Spleen (tissue), 11 donors: ENCODE data around the gene PCBP3. TPM values are rescaled to one million over a fixed set of nuclear protein-coding genes. Genes with fewer than 3 reads are reported as not detected.

ENCODE experiments used
- DNase-seq: peaks from one replicate; pipeline ENCODE4 v3.0.0-alpha.2; 2020
- H3K27ac ChIP-seq, 8 donors: fragments of 200-600 bp; sonication (generic) in 7 of 8; 1 replicate in 4 of 8; 2 replicates in 4 of 8; pipeline versions ENCODE4 v1.5.0 to v1.8.0; 2016 to 2021; ENCODE audit warnings: inconsistent platforms in 4 of 8, mild to moderate bottlenecking in 4 of 8, moderate library complexity in 1 of 8
- H3K27me3 ChIP-seq, 7 donors: fragments of 200-600 bp; sonication (generic) in 6 of 7; replicated peaks in 1 of 7; 1 replicate in 4 of 7; 2 replicates in 3 of 7; pipeline versions ENCODE4 v1.5.0 to v1.8.0; 2016 to 2021; ENCODE audit warnings: inconsistent platforms in 3 of 7, mild to moderate bottlenecking in 1 of 7
- H3K36me3 ChIP-seq, 6 donors: fragments of 200-600 bp; sonication (generic) in 5 of 6; 1 replicate in 4 of 6; 2 replicates in 2 of 6; pipeline versions ENCODE4 v1.5.0 to v1.8.0; 2016 to 2021; ENCODE audit warnings: inconsistent platforms in 2 of 6
- H3K4me1 ChIP-seq, 6 donors: fragments of 200-600 bp; sonication (generic) in 5 of 6; 1 replicate in 3 of 6; 2 replicates in 3 of 6; pipeline versions ENCODE4 v1.5.0 to v1.8.0; 2016 to 2021; ENCODE audit warnings: inconsistent platforms in 3 of 6
- H3K4me3 ChIP-seq, 8 donors: fragments of 200-600 bp; sonication (generic) in 7 of 8; 1 replicate in 4 of 8; 2 replicates in 4 of 8; pipeline versions ENCODE4 v1.5.0 to v1.8.0; 2016 to 2021; ENCODE audit warnings: inconsistent platforms in 4 of 8, mild to moderate bottlenecking in 4 of 8, moderate library complexity in 2 of 8
- H3K9me3 ChIP-seq, 8 donors: fragments of 200-600 bp; sonication (generic) in 7 of 8; 1 replicate in 4 of 8; 2 replicates in 4 of 8; pipeline versions ENCODE4 v1.5.0 to v1.8.0; 2016 to 2021; ENCODE audit warnings: inconsistent platforms in 4 of 8
- CTCF ChIP-seq, 11 experiments: fragments of 200-600 bp in 7 of 11; fragments of 450-650 bp in 4 of 11; sonication (generic) in 4 of 11; IDR thresholded peaks in 8 of 11; conservative IDR thresholded peaks in 3 of 11; 1 replicate in 7 of 11; 2 replicates in 4 of 11; pipeline versions ENCODE4 v1.4.0 to v1.8.0; 2016 to 2021; ENCODE audit warnings: antibody characterized with exemption in 11 of 11, inconsistent platforms in 4 of 11, mild to moderate bottlenecking in 1 of 11
- POLR2A ChIP-seq, 3 donors: fragments of 450-650 bp; IDR thresholded peaks; one replicate each; pipeline ENCODE4 v1.5.1; 2017; ENCODE audit warnings: antibody characterized with exemption in 3 of 3, mild to moderate bottlenecking in 1 of 3
- POLR2AphosphoS5 ChIP-seq, 3 donors: sonication (generic); formaldehyde crosslinking; IDR thresholded peaks; one replicate each; pipeline ENCODE4 v1.5.1; 2017; ENCODE audit warnings: antibody characterized with exemption in 3 of 3
- WGBS, 5 donors: extraction: QIAGEN DNeasy Blood & Tissue Kit in 3 of 5; methylation state at CpG; one replicate each; pipeline versions ENCODE4 v1.1.5 to v1.1.7; 2013 to 2018; 5-methylcytosine and 5-hydroxymethylcytosine counted together
- intact Hi-C: fragments of 100-400 bp; cut with DNase I; formaldehyde crosslinking; loops from one replicate; pipeline ENCODE4 v1.15.0; 2023; ENCODE audit warnings: low total_unique reads
- polyA plus RNA-seq, 3 donors: library from polyadenylated mRNA; stranded (reverse); fragments of 200-250 nt; gene quantifications; one replicate each; pipeline ENCODE4 v1.2.1, GENCODE V29; 2013
- total RNA-seq, 7 donors: library from RNA; depleted of rRNA in 3 of 7; stranded (reverse); fragments of >200 nt in 3 of 7; fragmentation: NEBNext Ultra II Directional in 4 of 7; extraction: Animal tissue kit (Norgen Biotek cat#: 25700) in 4 of 7; gene quantifications; one replicate each; pipeline versions ENCODE4 v1.1.0 to v1.2.1, GENCODE V29; 2016 to 2021
- donor health status: healthy with polysubstance abuse.
- donor health status: DM: no; HTN: no; CAD: no; lungs with moderate emphysema.
- donor health status: DM: no; HTN: no; CAD: no.
- donor health status: Bipolar disorder and iron deficiency.
- donor health status: healthy.
- donor health status: DM: no; HTN: no; CAD: no.
- donor health status: DM: yes; HTN: yes; CAD: no.

Gene PCBP3
- total and polyA plus RNA-seq, 10 donors = 4.2 to 31.6 (median 15.2) TPM

- Histone ChIP-seq H3K36me3 (no peaks in the 10 kb centered on the region), H3K27ac (no peak overlapping the region), H3K4me1 (peaks cover 0 to 3% (median 0%) of the 10 kb centered on the region in 6 donors), H3K4me3 (no peak overlapping the region), H3K27me3 (peaks cover 0 to 38% (median 0%) of the 10 kb centered on the region in 7 donors), H3K9me3 (peaks cover 0 to 43% (median 22%) of the 10 kb centered on the region in 8 donors)
- TF ChIP-seq CTCF (IDR thresholded peaks at IDR 0.05 in 8 of 11, conservative IDR thresholded peaks at IDR 0.05 in 3 of 11) (no peak), POLR2A (IDR thresholded peaks at IDR 0.05) (no peak), POLR2AphosphoS5 (IDR thresholded peaks at IDR 0.05) (no peak)
- DNase-seq = no peak
- intact Hi-C loops = no loop called here
- WGBS, 5 donors = 60 to 85% (median 77%) methylated on average over 4 of the region's 4 CpGs
These were observed 319.2 kb downstream of the PCBP3 start for GRCh38 chr21:45962531-45963231.

- Histone ChIP-seq H3K27me3 (peaks cover 0 to 34% (median 0%) of the 10 kb centered on the region in 7 donors), H3K27ac (no peak overlapping the region), H3K4me1 (peaks cover 0 to 3% (median 0%) of the 10 kb centered on the region in 6 donors), H3K36me3 (no peaks in the 10 kb centered on the region), H3K9me3 (peaks cover 0 to 43% (median 22%) of the 10 kb centered on the region in 8 donors), H3K4me3 (no peak overlapping the region)
- intact Hi-C loops = no loop called here
- WGBS, 5 donors = 58 to 75% (median 71%) methylated on average over 3 of the region's 3 CpGs
- no peak for DNase-seq
- no peak for TF ChIP-seq POLR2AphosphoS5 (IDR thresholded peaks at IDR 0.05)
- TF ChIP-seq POLR2A (IDR thresholded peaks at IDR 0.05) = no peak
- no peak for TF ChIP-seq CTCF (IDR thresholded peaks at IDR 0.05 in 8 of 11, conservative IDR thresholded peaks at IDR 0.05 in 3 of 11)
These were observed 319.7 kb downstream of the PCBP3 start for GRCh38 chr21:45963232-45963570.

- intact Hi-C loops = no loop called here
- Histone ChIP-seq H3K36me3 (no peaks in the 10 kb centered on the region), H3K27me3 (peaks cover 0 to 23% (median 0%) of the 10 kb centered on the region in 7 donors), H3K9me3 (peaks cover 0 to 43% (median 22%) of the 10 kb centered on the region in 8 donors), H3K4me3 (no peak overlapping the region), H3K4me1 (no peaks in the 10 kb centered on the region), H3K27ac (no peak overlapping the region)
- WGBS, 5 donors = 0 to 38% (median 30%) methylated on average over 1 of the region's 1 CpG
- TF ChIP-seq POLR2A (IDR thresholded peaks at IDR 0.05) (no peak), CTCF (IDR thresholded peaks at IDR 0.05 in 8 of 11, conservative IDR thresholded peaks at IDR 0.05 in 3 of 11) (no peak), POLR2AphosphoS5 (IDR thresholded peaks at IDR 0.05) (no peak)
- DNase-seq = no peak
These were observed 321.1 kb downstream of the PCBP3 start for GRCh38 chr21:45964649-45965048.

- Histone ChIP-seq H3K27me3 (peaks cover 0 to 22% (median 0%) of the 10 kb centered on the region in 7 donors), H3K4me1 (peaks cover 0 to under 1% (median 0%) of the 10 kb centered on the region in 6 donors), H3K4me3 (no peak overlapping the region), H3K9me3 (peaks cover 0 to 39% (median 22%) of the 10 kb centered on the region in 8 donors), H3K27ac (no peak overlapping the region), H3K36me3 (no peaks in the 10 kb centered on the region)
- intact Hi-C loops = no loop called here
- no peak for DNase-seq
- 74 to 81% (median 77%) methylated on average over 4 of the region's 4 CpGs for WGBS, 5 donors
- TF ChIP-seq POLR2A (IDR thresholded peaks at IDR 0.05) = no peak
- TF ChIP-seq CTCF (IDR thresholded peaks at IDR 0.05 in 8 of 11, conservative IDR thresholded peaks at IDR 0.05 in 3 of 11) = no peak
- no peak for TF ChIP-seq POLR2AphosphoS5 (IDR thresholded peaks at IDR 0.05)
These were observed 321.7 kb downstream of the PCBP3 start for GRCh38 chr21:45965084-45965809.
